Measurements from ENCODE around the gene MAK.

DNA sequence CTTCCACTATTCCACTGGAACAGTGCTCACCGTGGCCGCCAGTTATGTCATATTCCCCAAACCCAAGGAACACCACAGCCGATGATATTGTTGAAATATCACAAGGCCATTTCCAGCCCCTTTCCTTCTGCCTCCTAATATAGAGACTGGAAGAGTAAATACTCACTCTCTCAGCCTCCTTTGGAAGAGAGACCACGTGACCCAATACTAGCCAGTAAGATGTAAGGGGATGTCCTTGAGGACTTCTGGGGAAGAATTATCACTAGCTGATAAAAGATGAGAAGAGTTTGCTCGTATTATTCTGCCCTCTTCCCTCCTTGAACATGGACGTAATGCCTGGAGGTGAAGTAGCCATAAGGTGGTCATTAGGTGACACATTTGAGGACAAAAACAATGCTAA is 13.5 kb downstream of the MAK start:
- TF ChIP-seq, protein P1, sequence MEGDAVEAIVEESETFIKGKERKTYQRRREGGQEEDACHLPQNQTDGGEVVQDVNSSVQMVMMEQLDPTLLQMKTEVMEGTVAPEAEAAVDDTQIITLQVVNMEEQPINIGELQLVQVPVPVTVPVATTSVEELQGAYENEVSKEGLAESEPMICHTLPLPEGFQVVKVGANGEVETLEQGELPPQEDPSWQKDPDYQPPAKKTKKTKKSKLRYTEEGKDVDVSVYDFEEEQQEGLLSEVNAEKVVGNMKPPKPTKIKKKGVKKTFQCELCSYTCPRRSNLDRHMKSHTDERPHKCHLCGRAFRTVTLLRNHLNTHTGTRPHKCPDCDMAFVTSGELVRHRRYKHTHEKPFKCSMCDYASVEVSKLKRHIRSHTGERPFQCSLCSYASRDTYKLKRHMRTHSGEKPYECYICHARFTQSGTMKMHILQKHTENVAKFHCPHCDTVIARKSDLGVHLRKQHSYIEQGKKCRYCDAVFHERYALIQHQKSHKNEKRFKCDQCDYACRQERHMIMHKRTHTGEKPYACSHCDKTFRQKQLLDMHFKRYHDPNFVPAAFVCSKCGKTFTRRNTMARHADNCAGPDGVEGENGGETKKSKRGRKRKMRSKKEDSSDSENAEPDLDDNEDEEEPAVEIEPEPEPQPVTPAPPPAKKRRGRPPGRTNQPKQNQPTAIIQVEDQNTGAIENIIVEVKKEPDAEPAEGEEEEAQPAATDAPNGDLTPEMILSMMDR (IDR thresholded peaks at IDR 0.05): no peak
- TF ChIP-seq POLR2A (IDR thresholded peaks at IDR 0.05): no peak
